Duodenal mucosa (tissue), 2 donors: ENCODE results near the gene DYNLT5.

ENCODE experiments used
- H3K27ac ChIP-seq: one replicate; pipeline ENCODE4 v1.7.0; 2013; ENCODE audit warnings: low read depth, low read length
- H3K27me3 ChIP-seq, 2 donors: one replicate each; pipeline ENCODE4 v1.7.0; 2013; ENCODE audit warnings: low read length in 2 of 2, control low read depth in 1 of 2; ENCODE audit not compliant: insufficient read depth in 2 of 2, control insufficient read depth in 1 of 2
- H3K36me3 ChIP-seq, 2 donors: one replicate each; pipeline ENCODE4 v1.7.0; 2013; ENCODE audit warnings: low read length in 2 of 2, control low read depth in 1 of 2; ENCODE audit not compliant: insufficient read depth in 2 of 2, control insufficient read depth in 1 of 2
- H3K4me1 ChIP-seq, 2 donors: one replicate each; pipeline ENCODE4 v1.7.0; 2013; ENCODE audit warnings: low read length in 2 of 2, control low read depth in 1 of 2; ENCODE audit not compliant: insufficient read depth in 2 of 2, control insufficient read depth in 1 of 2
- H3K4me3 ChIP-seq, 2 donors: one replicate each; pipeline ENCODE4 v1.7.0; 2013; ENCODE audit warnings: low read length in 2 of 2, low read depth in 1 of 2
- H3K9ac ChIP-seq, 2 donors: one replicate each; pipeline ENCODE4 v1.7.0; 2013; ENCODE audit warnings: low read length in 2 of 2, low read depth in 1 of 2
- H3K9me3 ChIP-seq, 2 donors: one replicate each; pipeline ENCODE4 v1.7.0; 2013; ENCODE audit warnings: low read length in 2 of 2, control low read depth in 1 of 2; ENCODE audit not compliant: control insufficient read depth in 1 of 2

The DYNLT5 gene

DNA sequence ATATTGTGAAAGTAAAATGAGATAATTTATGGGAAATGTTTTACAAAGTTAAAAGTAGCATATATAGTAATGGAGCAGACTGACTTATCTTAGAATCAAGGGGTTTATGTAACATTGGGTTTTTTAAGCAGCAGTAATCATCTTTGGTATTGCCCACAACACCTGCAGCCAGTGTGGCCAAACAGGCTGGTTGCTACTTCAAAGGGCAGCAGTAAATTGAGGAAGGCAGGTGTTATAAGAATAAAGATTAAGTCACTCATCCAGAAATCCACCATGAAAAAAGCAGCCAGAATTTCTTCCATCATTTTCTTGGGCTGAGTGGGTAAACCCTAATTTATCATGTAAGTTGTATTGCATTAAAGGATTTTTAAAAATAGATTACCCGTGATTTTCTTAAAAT is 16.7 kb downstream of the DYNLT5 start:
- Histone ChIP-seq H3K27ac (no peak overlapping the region), H3K4me3 (no peak overlapping the region), H3K36me3 (no peaks in the 10 kb centered on the region), H3K27me3 (no peaks in the 10 kb centered on the region), H3K4me1 (no peaks in the 10 kb centered on the region), H3K9me3 (no peaks in the 10 kb centered on the region), H3K9ac (no peak overlapping the region)

DNA sequence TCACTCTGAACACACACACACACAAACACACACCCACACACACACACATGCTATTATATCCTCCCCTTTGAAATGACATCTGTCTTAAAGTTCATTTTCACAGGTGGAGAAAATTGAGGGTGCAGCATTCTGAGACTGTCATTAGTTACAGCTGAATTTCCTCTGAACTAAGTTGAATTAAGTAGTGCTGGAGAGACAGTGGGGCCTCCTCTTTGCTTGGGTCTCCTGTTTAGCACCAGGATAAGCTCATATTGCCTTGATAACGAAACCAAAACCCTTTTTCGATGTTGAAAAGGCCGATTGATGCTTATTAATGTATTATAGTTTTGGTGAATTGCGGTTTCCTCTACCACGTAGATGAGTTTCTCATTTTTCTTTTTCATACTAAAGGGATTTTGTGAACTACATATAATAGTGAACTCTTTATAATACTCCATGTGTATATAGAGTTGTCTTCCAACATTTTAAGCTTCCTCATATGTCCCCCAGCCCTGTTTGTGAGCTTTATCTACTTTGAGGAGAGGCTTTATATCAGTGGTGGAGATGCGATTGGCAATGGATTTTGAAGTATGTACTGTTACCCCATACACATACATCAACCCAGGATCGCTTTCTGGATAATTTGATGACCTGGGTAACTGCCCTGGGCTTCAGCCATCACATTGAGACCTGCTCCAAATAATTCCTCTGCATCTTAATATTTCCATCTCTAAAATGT is 17.4 kb downstream of the DYNLT5 start:
- Histone ChIP-seq H3K9me3 (no peaks in the 10 kb centered on the region), H3K36me3 (no peaks in the 10 kb centered on the region), H3K4me1 (no peaks in the 10 kb centered on the region), H3K27ac (no peak overlapping the region), H3K9ac (no peak overlapping the region), H3K27me3 (no peaks in the 10 kb centered on the region), H3K4me3 (no peak overlapping the region)

DNA sequence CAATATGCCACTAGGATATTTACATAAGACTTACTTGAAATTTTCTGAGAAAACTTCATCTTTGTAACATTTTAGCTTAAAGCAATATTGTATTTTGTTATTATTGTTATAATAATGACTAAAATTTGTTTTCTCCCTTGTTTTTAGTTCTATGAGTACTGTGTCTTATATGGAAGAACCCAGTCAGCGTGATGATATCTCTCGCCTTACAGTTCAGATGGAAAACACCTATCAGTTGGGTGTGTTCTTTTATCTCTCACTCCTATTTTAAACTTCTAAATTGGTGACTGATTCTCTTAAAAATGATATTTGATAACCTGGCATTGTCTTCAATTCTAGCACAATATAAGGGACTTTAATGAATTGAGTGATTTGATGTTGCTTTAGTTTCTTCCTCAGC is 18.0 kb downstream of the DYNLT5 start:
- Histone ChIP-seq H3K4me3 (no peak overlapping the region), H3K9me3 (no peaks in the 10 kb centered on the region), H3K4me1 (no peaks in the 10 kb centered on the region), H3K9ac (no peak overlapping the region), H3K27ac (no peak overlapping the region), H3K36me3 (no peaks in the 10 kb centered on the region), H3K27me3 (no peaks in the 10 kb centered on the region)

DNA sequence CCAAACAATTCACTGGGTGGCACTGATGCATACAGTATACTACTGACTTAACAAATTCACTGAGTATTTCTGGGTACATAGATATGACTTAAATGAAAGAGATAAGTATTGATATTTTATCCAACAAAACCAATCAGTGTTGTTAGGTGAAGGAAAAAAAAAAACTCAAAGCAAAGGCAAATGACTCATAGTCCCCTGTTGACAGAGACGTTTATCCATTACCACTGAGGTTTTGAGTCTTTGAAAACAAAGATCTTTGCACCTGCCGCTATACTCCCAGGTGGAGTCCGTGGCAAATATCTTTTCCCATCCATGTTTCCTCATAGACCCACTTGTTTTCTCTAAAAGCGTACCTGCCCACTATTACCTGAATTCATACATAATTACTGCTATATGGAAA is 18.4 kb downstream of the DYNLT5 start:
- H3K9ac ChIP-seq, result no peak overlapping the region
- H3K27me3 ChIP-seq, result no peaks in the 10 kb centered on the region
- no peaks in the 10 kb centered on the region for H3K9me3 ChIP-seq
- no peak overlapping the region for H3K27ac ChIP-seq
- no peaks in the 10 kb centered on the region for H3K36me3 ChIP-seq
- no peak overlapping the region for H3K4me3 ChIP-seq
- no peaks in the 10 kb centered on the region for H3K4me1 ChIP-seq

DNA sequence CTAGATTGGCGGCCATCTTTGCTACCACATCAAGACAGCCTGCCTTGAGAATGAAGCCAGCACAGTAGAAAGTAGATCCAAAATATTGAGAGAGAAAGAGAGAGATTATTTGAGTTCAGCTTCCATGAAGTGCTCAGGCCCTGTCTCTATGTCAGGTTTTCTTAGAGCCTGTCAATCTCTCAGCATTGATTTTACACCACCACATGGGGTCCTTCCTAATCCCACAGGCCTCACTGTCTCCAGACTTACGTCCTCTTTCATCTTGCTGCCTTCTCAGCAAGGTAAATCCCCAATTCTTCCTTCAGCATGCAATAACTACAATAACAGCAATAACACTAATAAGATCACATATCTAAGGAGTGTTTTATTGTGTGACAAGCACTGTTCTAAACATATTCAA is 21.0 kb downstream of the DYNLT5 start:
- Histone ChIP-seq H3K27me3 (no peaks in the 10 kb centered on the region), H3K27ac (no peak overlapping the region), H3K9ac (no peak overlapping the region), H3K4me3 (no peak overlapping the region), H3K9me3 (no peaks in the 10 kb centered on the region), H3K4me1 (no peaks in the 10 kb centered on the region), H3K36me3 (no peaks in the 10 kb centered on the region)

DNA sequence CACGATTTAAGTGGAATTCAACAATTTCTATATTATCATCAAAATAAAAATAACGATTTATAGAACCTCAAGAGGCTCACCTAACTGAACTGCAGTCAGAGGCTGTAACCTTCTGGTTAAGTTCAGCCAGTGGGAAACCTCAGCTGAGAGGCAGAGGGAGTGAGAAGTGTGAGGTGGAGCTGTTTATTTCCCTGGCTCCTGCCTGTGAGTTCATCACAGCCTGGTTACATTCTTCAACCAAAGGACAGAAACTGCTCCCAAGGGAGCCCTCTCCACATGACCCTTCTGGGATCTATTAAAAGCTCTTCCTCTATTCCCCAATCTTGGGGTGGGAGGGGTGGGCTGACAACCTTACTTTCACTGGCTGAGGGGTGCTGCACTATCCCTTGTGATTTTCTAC is 22.2 kb downstream of the DYNLT5 start:
- no peak overlapping the region for H3K4me3 ChIP-seq
- H3K9ac ChIP-seq, result no peak overlapping the region
- no peaks in the 10 kb centered on the region for H3K9me3 ChIP-seq
- no peaks in the 10 kb centered on the region for H3K36me3 ChIP-seq
- no peak overlapping the region for H3K27ac ChIP-seq
- no peaks in the 10 kb centered on the region for H3K4me1 ChIP-seq
- H3K27me3 ChIP-seq, result no peaks in the 10 kb centered on the region

DNA sequence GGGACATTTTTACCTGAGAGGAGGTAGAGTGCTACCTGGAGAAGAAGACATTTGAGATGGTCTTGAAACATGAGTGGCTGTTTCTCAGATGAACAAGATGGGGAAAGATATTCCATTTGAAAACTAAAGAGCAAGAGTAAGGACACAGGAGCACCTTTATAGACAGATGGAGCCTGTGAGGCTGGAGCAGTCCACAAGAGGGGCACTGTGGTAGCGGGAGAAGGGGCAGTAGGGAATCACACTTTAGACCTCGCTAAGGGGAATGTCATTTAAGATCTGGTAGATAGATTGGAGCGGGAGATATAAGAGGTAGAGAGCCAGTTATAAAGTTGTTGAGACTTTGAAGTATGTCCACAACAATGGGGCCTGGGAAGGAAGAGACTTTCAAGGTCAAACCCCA is 23.4 kb downstream of the DYNLT5 start:
- Histone ChIP-seq H3K9ac (no peak overlapping the region), H3K4me3 (no peak overlapping the region), H3K4me1 (no peaks in the 10 kb centered on the region), H3K27ac (no peak overlapping the region), H3K36me3 (no peaks in the 10 kb centered on the region), H3K27me3 (no peaks in the 10 kb centered on the region), H3K9me3 (no peaks in the 10 kb centered on the region)

DNA sequence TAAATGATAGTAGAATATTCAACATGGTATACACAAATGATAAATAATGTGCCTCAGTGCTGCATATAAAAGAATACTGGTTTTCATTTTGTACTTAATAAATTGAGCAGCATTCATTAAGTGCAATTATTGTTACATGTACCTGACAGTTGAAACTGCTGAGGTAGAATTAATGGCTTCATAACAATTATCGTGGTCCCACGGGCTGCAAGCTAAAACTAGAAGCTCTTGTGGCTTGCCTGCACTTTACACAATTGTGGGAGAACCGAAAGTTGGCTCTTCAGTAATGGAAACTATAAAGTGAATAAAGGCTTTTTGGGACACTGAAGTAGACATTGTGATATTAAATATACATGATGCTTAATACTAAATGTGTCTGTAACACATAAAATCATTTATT is 25.6 kb downstream of the DYNLT5 start:
- Histone ChIP-seq H3K36me3 (no peaks in the 10 kb centered on the region), H3K9ac (no peak overlapping the region), H3K9me3 (no peaks in the 10 kb centered on the region), H3K4me1 (no peaks in the 10 kb centered on the region), H3K27ac (no peak overlapping the region), H3K4me3 (no peak overlapping the region), H3K27me3 (no peaks in the 10 kb centered on the region)

DNA sequence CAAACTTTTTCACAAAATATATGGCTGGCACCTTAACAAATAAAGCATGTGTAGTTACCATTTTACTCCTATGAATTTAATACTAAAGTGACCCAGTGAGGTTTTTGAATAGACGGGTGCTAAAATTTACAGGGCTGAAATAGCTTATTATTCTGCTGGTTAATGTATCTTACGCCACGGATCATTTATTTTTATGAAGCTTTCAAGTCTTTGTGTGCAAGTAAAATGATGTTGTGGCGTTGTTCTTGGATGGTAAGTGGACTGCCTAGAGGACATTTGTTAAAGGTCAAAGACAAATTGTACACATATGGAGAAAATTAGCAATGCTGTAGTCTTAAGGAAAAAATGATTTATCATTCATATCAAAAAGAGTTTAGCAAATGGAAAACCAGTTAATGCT is 26.0 kb downstream of the DYNLT5 start:
- Histone ChIP-seq H3K27ac (no peak overlapping the region), H3K9me3 (no peaks in the 10 kb centered on the region), H3K27me3 (no peaks in the 10 kb centered on the region), H3K4me3 (no peak overlapping the region), H3K9ac (no peak overlapping the region), H3K4me1 (no peaks in the 10 kb centered on the region), H3K36me3 (no peaks in the 10 kb centered on the region)

DNA sequence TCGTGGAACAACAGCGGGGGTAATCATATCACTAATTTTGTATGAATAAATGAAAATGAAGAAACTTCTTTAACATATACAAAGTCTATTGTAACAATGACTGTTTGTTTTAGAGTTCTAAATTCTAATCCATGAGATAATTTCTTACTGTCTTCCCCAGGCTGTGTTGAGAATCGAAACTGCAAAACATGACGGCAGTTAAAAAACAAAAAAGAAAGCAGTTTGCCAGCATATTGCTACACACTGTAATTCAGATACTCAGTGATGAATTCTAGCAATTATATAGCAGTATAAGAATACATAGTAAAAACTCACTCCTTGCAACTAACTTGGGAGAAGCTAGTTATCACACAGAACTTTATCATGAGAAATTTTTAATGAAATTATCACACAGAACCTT is 26.7 kb downstream of the DYNLT5 start:
- H3K9ac ChIP-seq, result no peak overlapping the region
- H3K27ac ChIP-seq, result no peak overlapping the region
- no peaks in the 10 kb centered on the region for H3K27me3 ChIP-seq
- H3K9me3 ChIP-seq, result no peaks in the 10 kb centered on the region
- H3K4me3 ChIP-seq, result no peak overlapping the region
- H3K36me3 ChIP-seq, result no peaks in the 10 kb centered on the region
- H3K4me1 ChIP-seq, result no peaks in the 10 kb centered on the region
